ENCODE results near the gene BCHE.

Gene BCHE

DNA sequence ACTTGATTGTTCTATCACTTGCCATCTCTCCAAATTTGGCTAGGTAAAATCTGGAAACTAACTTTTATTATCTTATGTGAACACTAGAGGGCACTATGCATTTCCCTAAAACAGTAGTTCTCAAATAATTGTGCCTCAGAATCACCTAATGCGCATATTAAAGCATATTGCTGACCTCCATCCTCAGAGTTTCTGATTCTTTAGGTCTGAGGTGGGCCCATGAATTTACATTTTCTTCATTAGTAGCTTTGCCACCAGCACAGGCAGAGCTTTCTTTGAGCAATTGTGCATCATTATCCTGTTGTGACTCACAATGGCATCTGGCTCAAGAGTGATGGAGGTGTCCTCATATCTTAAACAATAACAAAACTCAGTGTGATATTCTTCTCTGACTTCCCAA, 17.5 kb upstream of the BCHE start:
- no peaks in the 10 kb centered on the region for H3K36me3 ChIP-seq
- intact Hi-C loops (cut with DNase I; ENCODE audit: low total_unique reads) = no loop called here
- no peak overlapping the region for H3K27ac ChIP-seq
- TF ChIP-seq, protein P1, sequence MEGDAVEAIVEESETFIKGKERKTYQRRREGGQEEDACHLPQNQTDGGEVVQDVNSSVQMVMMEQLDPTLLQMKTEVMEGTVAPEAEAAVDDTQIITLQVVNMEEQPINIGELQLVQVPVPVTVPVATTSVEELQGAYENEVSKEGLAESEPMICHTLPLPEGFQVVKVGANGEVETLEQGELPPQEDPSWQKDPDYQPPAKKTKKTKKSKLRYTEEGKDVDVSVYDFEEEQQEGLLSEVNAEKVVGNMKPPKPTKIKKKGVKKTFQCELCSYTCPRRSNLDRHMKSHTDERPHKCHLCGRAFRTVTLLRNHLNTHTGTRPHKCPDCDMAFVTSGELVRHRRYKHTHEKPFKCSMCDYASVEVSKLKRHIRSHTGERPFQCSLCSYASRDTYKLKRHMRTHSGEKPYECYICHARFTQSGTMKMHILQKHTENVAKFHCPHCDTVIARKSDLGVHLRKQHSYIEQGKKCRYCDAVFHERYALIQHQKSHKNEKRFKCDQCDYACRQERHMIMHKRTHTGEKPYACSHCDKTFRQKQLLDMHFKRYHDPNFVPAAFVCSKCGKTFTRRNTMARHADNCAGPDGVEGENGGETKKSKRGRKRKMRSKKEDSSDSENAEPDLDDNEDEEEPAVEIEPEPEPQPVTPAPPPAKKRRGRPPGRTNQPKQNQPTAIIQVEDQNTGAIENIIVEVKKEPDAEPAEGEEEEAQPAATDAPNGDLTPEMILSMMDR (IDR thresholded peaks at IDR 0.05) = peak in 1 of 2 experiments; percentile 34
- no peaks in the 10 kb centered on the region for H3K9me3 ChIP-seq
- no peak for DNase-seq
- H3K4me3 ChIP-seq = no peak overlapping the region
- no peaks in the 10 kb centered on the region for H3K27me3 ChIP-seq
- H3K4me1 ChIP-seq = no peaks in the 10 kb centered on the region

DNA sequence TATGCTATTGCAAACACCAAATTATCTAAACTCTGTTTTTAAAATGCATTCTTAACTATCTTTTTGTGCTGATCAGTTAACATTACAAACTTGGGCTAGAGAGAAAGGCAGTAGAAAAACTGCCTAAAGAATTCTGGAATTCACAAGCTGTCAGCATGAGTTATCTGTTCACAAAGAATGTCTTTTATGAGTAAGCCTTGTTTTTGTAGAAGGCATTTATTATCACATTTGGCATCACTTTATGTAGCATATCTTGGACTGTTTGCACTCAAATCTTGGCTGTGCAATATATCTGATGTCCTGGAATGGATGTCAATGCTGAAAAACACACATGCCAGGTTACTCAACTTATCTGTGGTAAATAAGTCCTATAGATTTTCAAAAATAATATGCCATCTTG, 15.5 kb upstream of the BCHE start:
- Histone ChIP-seq H3K4me3 (no peak overlapping the region), H3K36me3 (no peaks in the 10 kb centered on the region), H3K27me3 (no peaks in the 10 kb centered on the region), H3K27ac (no peak overlapping the region), H3K9me3 (no peaks in the 10 kb centered on the region), H3K4me1 (no peaks in the 10 kb centered on the region)
- intact Hi-C loops (cut with DNase I; ENCODE audit: low total_unique reads) = no loop called here
- TF ChIP-seq, protein P1 (IDR thresholded peaks at IDR 0.05) = no peak
- DNase-seq = no peak

GRCh38 chr3:165852191-165852590, 15.0 kb upstream of the BCHE start:
- no peak for DNase-seq
- Histone ChIP-seq H3K27me3 (no peaks in the 10 kb centered on the region), H3K9me3 (no peaks in the 10 kb centered on the region), H3K27ac (no peak overlapping the region), H3K36me3 (no peaks in the 10 kb centered on the region), H3K4me1 (no peaks in the 10 kb centered on the region), H3K4me3 (no peak overlapping the region)
- TF ChIP-seq, protein P1 (IDR thresholded peaks at IDR 0.05) = no peak
- intact Hi-C loops (cut with DNase I; ENCODE audit: low total_unique reads) = no loop called here

- no peak overlapping the region for H3K4me3 ChIP-seq
- H3K9me3 ChIP-seq = no peaks in the 10 kb centered on the region
- intact Hi-C loops (cut with DNase I; ENCODE audit: low total_unique reads) = no loop called here
- TF ChIP-seq, protein P1 (IDR thresholded peaks at IDR 0.05) = no peak
- H3K36me3 ChIP-seq = no peaks in the 10 kb centered on the region
- H3K27me3 ChIP-seq = no peaks in the 10 kb centered on the region
- DNase-seq = no peak
- H3K4me1 ChIP-seq = no peaks in the 10 kb centered on the region
- no peak overlapping the region for H3K27ac ChIP-seq
Observed at GRCh38 chr3:165846056-165846455, 8.8 kb upstream of the BCHE start.

- H3K4me1 ChIP-seq = no peaks in the 10 kb centered on the region
- DNase-seq = no peak
- no peaks in the 10 kb centered on the region for H3K9me3 ChIP-seq
- intact Hi-C loops (cut with DNase I; ENCODE audit: low total_unique reads) = no loop called here
- no peaks in the 10 kb centered on the region for H3K27me3 ChIP-seq
- no peak overlapping the region for H3K27ac ChIP-seq
- no peaks in the 10 kb centered on the region for H3K36me3 ChIP-seq
- TF ChIP-seq, protein P1 (IDR thresholded peaks at IDR 0.05) = no peak
- H3K4me3 ChIP-seq = no peak overlapping the region
Observed at GRCh38 chr3:165839296-165840076, 2.3 kb upstream of the BCHE start.
